ENCODE measurements around the gene CDH4.

Gene CDH4

GRCh38 chr20:61308477-61308774 is 56.4 kb downstream of the CDH4 start:
- peaks cover 0 to 10% of the 10 kb centered on the region in 2 donors for H3K9me3 ChIP-seq (ENCODE audit: control insufficient read depth in 1 of 2, low read length in 2 of 2)
- H3K4me1 ChIP-seq (ENCODE audit: control insufficient read depth in 1 of 2, insufficient read depth in 2 of 2, low read length in 2 of 2) = no peaks in the 10 kb centered on the region
- no peak overlapping the region for H3K27ac ChIP-seq (ENCODE audit: low read depth, low read length)
- H3K4me3 ChIP-seq (ENCODE audit: low read depth in 1 of 2, low read length in 2 of 2) = no peak overlapping the region
- H3K27me3 ChIP-seq (ENCODE audit: control insufficient read depth in 1 of 2, insufficient read depth in 2 of 2, low read length in 2 of 2) = no peaks in the 10 kb centered on the region
- H3K36me3 ChIP-seq (ENCODE audit: control insufficient read depth in 1 of 2, insufficient read depth in 2 of 2, low read length in 2 of 2) = no peaks in the 10 kb centered on the region
- H3K9ac ChIP-seq (ENCODE audit: low read depth in 1 of 2, low read length in 2 of 2) = no peak overlapping the region

DNA sequence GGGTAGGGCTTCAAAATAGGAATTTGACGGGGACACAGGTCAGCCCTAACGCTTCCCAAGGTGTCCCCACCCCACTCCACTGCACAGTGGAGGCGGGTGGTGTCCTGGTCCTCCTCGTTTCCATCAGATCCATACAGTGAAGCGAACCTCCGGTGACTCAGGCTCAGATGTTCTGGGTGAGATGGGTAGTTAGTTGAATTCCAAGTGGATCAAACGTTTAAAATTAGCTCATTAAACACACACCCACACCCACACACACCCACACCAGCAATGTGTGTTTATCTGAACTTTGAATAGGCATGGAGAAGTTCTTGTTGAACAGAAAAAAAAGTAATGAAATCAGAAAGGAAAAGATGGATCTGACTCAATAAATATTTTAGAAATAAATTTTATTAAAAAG is 58.9 kb downstream of the CDH4 start:
- peaks cover 0 to 10% of the 10 kb centered on the region in 2 donors for H3K9me3 ChIP-seq (ENCODE audit: control insufficient read depth in 1 of 2, low read length in 2 of 2)
- H3K4me3 ChIP-seq (ENCODE audit: low read depth in 1 of 2, low read length in 2 of 2) = no peak overlapping the region
- no peak overlapping the region for H3K9ac ChIP-seq (ENCODE audit: low read depth in 1 of 2, low read length in 2 of 2)
- no peak overlapping the region for H3K27ac ChIP-seq (ENCODE audit: low read depth, low read length)
- H3K4me1 ChIP-seq (ENCODE audit: control insufficient read depth in 1 of 2, insufficient read depth in 2 of 2, low read length in 2 of 2) = no peaks in the 10 kb centered on the region
- H3K27me3 ChIP-seq (ENCODE audit: control insufficient read depth in 1 of 2, insufficient read depth in 2 of 2, low read length in 2 of 2) = no peaks in the 10 kb centered on the region
- no peaks in the 10 kb centered on the region for H3K36me3 ChIP-seq (ENCODE audit: control insufficient read depth in 1 of 2, insufficient read depth in 2 of 2, low read length in 2 of 2)

DNA sequence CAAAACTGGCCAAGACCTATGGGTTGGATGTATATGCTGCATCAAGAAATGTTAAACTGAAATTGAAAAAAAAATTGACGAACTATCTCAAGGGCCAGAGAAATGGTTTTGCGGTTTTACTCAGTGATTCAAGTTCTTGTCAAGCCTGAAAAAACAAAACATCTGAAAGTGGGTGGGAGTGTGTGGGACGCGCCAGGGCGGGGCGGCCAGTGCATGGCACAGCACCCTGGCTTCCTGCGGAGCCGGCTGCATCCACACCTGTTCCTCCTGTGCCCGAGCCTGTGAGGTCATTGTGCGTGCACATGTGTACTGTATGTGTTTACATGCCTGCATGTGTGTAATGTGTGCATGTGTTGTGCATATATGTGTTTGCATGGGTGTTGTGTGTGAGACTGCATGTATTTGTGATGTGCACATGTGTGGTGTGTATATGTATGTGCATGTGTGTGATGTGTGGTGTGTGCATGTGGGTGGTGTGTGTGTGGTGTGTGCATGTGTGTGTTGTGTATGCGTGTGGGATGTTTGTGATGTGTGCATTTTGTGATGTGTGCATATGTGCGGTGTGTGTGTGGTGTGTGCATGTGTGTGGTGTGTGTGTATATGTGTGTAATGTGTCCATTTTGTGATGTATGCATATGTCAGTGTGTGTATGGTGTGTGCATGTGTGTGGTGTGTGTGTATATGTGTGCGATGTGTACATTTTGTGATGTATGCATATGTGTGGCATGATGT is 59.8 kb downstream of the CDH4 start:
- Histone ChIP-seq H3K4me1 (ENCODE audit: control insufficient read depth in 1 of 2, insufficient read depth in 2 of 2, low read length in 2 of 2) (no peaks in the 10 kb centered on the region), H3K9me3 (ENCODE audit: control insufficient read depth in 1 of 2, low read length in 2 of 2) (peaks cover 0 to 8% of the 10 kb centered on the region in 2 donors), H3K36me3 (ENCODE audit: control insufficient read depth in 1 of 2, insufficient read depth in 2 of 2, low read length in 2 of 2) (no peaks in the 10 kb centered on the region), H3K9ac (ENCODE audit: low read depth in 1 of 2, low read length in 2 of 2) (no peak overlapping the region), H3K27me3 (ENCODE audit: control insufficient read depth in 1 of 2, insufficient read depth in 2 of 2, low read length in 2 of 2) (no peaks in the 10 kb centered on the region), H3K27ac (ENCODE audit: low read depth, low read length) (no peak overlapping the region), H3K4me3 (ENCODE audit: low read depth in 1 of 2, low read length in 2 of 2) (no peak overlapping the region)

GRCh38 chr20:61312925-61313324 is 60.9 kb downstream of the CDH4 start:
- Histone ChIP-seq H3K4me3 (ENCODE audit: low read depth in 1 of 2, low read length in 2 of 2) (no peak overlapping the region), H3K9me3 (ENCODE audit: control insufficient read depth in 1 of 2, low read length in 2 of 2) (peaks cover 0 to 3% of the 10 kb centered on the region in 2 donors), H3K36me3 (ENCODE audit: control insufficient read depth in 1 of 2, insufficient read depth in 2 of 2, low read length in 2 of 2) (no peaks in the 10 kb centered on the region), H3K9ac (ENCODE audit: low read depth in 1 of 2, low read length in 2 of 2) (no peak overlapping the region), H3K27me3 (ENCODE audit: control insufficient read depth in 1 of 2, insufficient read depth in 2 of 2, low read length in 2 of 2) (no peaks in the 10 kb centered on the region), H3K4me1 (ENCODE audit: control insufficient read depth in 1 of 2, insufficient read depth in 2 of 2, low read length in 2 of 2) (no peaks in the 10 kb centered on the region), H3K27ac (ENCODE audit: low read depth, low read length) (no peak overlapping the region)

GRCh38 chr20:61313396-61313795 is 61.3 kb downstream of the CDH4 start:
- Histone ChIP-seq H3K27me3 (ENCODE audit: control insufficient read depth in 1 of 2, insufficient read depth in 2 of 2, low read length in 2 of 2) (no peaks in the 10 kb centered on the region), H3K4me3 (ENCODE audit: low read depth in 1 of 2, low read length in 2 of 2) (no peak overlapping the region), H3K9me3 (ENCODE audit: control insufficient read depth in 1 of 2, low read length in 2 of 2) (peaks cover 0 to 3% of the 10 kb centered on the region in 2 donors), H3K27ac (ENCODE audit: low read depth, low read length) (no peak overlapping the region), H3K4me1 (ENCODE audit: control insufficient read depth in 1 of 2, insufficient read depth in 2 of 2, low read length in 2 of 2) (no peaks in the 10 kb centered on the region), H3K9ac (ENCODE audit: low read depth in 1 of 2, low read length in 2 of 2) (no peak overlapping the region), H3K36me3 (ENCODE audit: control insufficient read depth in 1 of 2, insufficient read depth in 2 of 2, low read length in 2 of 2) (no peaks in the 10 kb centered on the region)

DNA sequence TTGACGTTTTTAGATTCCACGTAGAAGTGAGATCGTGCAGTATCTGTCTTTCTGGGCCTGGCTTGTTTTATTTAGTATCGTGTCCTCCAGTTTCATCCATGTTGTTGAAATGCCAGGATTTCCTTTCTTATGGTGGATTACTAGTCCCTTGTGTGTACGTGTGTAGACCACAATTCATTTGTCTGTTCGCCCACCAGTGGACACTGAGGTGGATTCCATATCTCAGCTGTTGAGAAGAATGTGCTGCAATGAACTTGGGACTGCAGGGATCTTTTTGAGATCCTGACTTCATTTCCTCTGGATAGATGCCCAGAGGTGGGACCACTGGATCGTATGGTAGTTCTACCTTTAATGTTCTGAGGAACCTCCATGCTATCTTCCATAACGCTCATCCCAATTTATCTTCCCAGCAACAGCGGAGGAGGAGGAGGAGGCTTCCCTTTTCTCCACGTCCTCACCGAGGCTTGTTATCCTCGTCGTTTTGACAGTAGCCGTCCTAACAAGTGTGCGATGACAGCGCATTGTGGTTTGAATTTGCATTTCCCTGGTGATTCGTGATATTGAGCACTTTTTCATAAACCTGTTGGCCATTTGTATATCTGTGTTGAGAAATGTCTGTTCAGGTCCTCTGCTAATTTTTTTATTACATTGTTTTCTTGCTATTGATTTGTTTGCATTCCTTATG is 62.4 kb downstream of the CDH4 start:
- no peak overlapping the region for H3K9ac ChIP-seq (ENCODE audit: low read depth in 1 of 2, low read length in 2 of 2)
- no peak overlapping the region for H3K4me3 ChIP-seq (ENCODE audit: low read depth in 1 of 2, low read length in 2 of 2)
- no peak overlapping the region for H3K27ac ChIP-seq (ENCODE audit: low read depth, low read length)
- H3K9me3 ChIP-seq (ENCODE audit: control insufficient read depth in 1 of 2, low read length in 2 of 2) = peaks cover 0 to 3% of the 10 kb centered on the region in 2 donors
- no peaks in the 10 kb centered on the region for H3K36me3 ChIP-seq (ENCODE audit: control insufficient read depth in 1 of 2, insufficient read depth in 2 of 2, low read length in 2 of 2)
- H3K4me1 ChIP-seq (ENCODE audit: control insufficient read depth in 1 of 2, insufficient read depth in 2 of 2, low read length in 2 of 2) = no peaks in the 10 kb centered on the region
- H3K27me3 ChIP-seq (ENCODE audit: control insufficient read depth in 1 of 2, insufficient read depth in 2 of 2, low read length in 2 of 2) = no peaks in the 10 kb centered on the region

DNA sequence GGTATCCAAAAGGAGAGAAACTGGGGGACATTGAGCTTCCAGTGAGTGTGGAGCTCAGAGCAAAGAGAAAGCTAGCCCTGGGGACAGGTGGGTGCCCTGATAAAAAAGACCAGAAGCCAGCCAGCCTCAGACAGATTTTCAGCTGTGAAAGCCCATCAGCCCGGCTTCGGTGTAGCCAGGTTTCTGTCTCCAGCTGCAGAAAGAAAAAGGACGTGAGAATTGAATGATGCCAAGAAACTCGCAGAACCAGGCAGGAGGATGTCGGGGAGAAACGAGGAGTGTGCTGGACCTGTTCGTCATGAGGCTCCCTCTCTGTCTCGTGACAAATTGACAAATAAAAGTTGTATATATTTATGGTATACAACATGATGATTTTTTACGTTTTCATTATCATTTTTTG is 63.3 kb downstream of the CDH4 start:
- Histone ChIP-seq H3K4me1 (ENCODE audit: control insufficient read depth in 1 of 2, insufficient read depth in 2 of 2, low read length in 2 of 2) (no peaks in the 10 kb centered on the region), H3K9me3 (ENCODE audit: control insufficient read depth in 1 of 2, low read length in 2 of 2) (peaks cover 0 to 3% of the 10 kb centered on the region in 2 donors), H3K27me3 (ENCODE audit: control insufficient read depth in 1 of 2, insufficient read depth in 2 of 2, low read length in 2 of 2) (no peaks in the 10 kb centered on the region), H3K9ac (ENCODE audit: low read depth in 1 of 2, low read length in 2 of 2) (no peak overlapping the region), H3K27ac (ENCODE audit: low read depth, low read length) (no peak overlapping the region), H3K4me3 (ENCODE audit: low read depth in 1 of 2, low read length in 2 of 2) (no peak overlapping the region), H3K36me3 (ENCODE audit: control insufficient read depth in 1 of 2, insufficient read depth in 2 of 2, low read length in 2 of 2) (no peaks in the 10 kb centered on the region)

GRCh38 chr20:61316346-61316745 is 64.3 kb downstream of the CDH4 start:
- peaks cover 0 to 3% of the 10 kb centered on the region in 2 donors for H3K9me3 ChIP-seq (ENCODE audit: control insufficient read depth in 1 of 2, low read length in 2 of 2)
- no peak overlapping the region for H3K27ac ChIP-seq (ENCODE audit: low read depth, low read length)
- no peak overlapping the region for H3K9ac ChIP-seq (ENCODE audit: low read depth in 1 of 2, low read length in 2 of 2)

DNA sequence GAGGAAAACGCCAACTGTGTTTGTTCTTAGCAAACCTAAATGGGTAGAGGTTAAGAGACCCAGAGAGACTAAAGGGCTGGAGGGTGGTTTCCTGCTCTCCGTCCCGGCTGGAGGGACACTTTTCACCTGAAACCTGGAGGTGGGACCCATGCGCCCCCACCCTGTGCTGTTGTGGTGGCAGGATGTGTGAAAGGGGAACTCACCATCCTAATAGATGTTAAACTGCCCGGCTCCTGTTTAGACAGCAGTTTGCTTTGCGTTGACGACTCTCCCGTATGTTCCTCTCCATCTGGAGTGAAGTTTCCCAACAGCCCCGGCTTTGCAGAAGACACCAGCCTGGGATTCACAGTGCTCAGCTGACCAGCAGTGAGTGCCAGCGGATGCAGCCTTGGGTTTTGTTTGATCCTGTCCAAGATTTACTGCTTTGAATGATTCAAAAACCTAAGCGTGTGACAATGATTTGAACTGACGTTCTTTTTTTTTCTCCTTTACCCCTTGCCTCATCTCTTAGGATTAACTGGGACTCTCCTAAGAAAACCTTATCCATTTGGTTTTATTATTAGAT is 66.0 kb downstream of the CDH4 start:
- no peaks in the 10 kb centered on the region for H3K36me3 ChIP-seq (ENCODE audit: control insufficient read depth in 1 of 2, insufficient read depth in 2 of 2, low read length in 2 of 2)
- no peaks in the 10 kb centered on the region for H3K9me3 ChIP-seq (ENCODE audit: control insufficient read depth in 1 of 2, low read length in 2 of 2)
- no peaks in the 10 kb centered on the region for H3K4me1 ChIP-seq (ENCODE audit: control insufficient read depth in 1 of 2, insufficient read depth in 2 of 2, low read length in 2 of 2)
- no peaks in the 10 kb centered on the region for H3K27me3 ChIP-seq (ENCODE audit: control insufficient read depth in 1 of 2, insufficient read depth in 2 of 2, low read length in 2 of 2)
- no peak overlapping the region for H3K27ac ChIP-seq (ENCODE audit: low read depth, low read length)
- no peak overlapping the region for H3K9ac ChIP-seq (ENCODE audit: low read depth in 1 of 2, low read length in 2 of 2)
- H3K4me3 ChIP-seq (ENCODE audit: low read depth in 1 of 2, low read length in 2 of 2) = no peak overlapping the region

More at GRCh38 chr20:61316346-61316745, 64.3 kb downstream of the CDH4 start:
- Histone ChIP-seq H3K36me3 (ENCODE audit: control insufficient read depth in 1 of 2, insufficient read depth in 2 of 2, low read length in 2 of 2) (no peaks in the 10 kb centered on the region), H3K4me1 (ENCODE audit: control insufficient read depth in 1 of 2, insufficient read depth in 2 of 2, low read length in 2 of 2) (no peaks in the 10 kb centered on the region), H3K4me3 (ENCODE audit: low read depth in 1 of 2, low read length in 2 of 2) (no peak overlapping the region), H3K27me3 (ENCODE audit: control insufficient read depth in 1 of 2, insufficient read depth in 2 of 2, low read length in 2 of 2) (no peaks in the 10 kb centered on the region)

GRCh38 chr20:61320691-61321425 is 68.8 kb downstream of the CDH4 start:
- H3K27ac ChIP-seq (ENCODE audit: low read depth, low read length) = no peak overlapping the region
- no peaks in the 10 kb centered on the region for H3K27me3 ChIP-seq (ENCODE audit: control insufficient read depth in 1 of 2, insufficient read depth in 2 of 2, low read length in 2 of 2)
- no peaks in the 10 kb centered on the region for H3K36me3 ChIP-seq (ENCODE audit: control insufficient read depth in 1 of 2, insufficient read depth in 2 of 2, low read length in 2 of 2)
- H3K9me3 ChIP-seq (ENCODE audit: control insufficient read depth in 1 of 2, low read length in 2 of 2) = no peaks in the 10 kb centered on the region
- no peaks in the 10 kb centered on the region for H3K4me1 ChIP-seq (ENCODE audit: control insufficient read depth in 1 of 2, insufficient read depth in 2 of 2, low read length in 2 of 2)
- no peak overlapping the region for H3K9ac ChIP-seq (ENCODE audit: low read depth in 1 of 2, low read length in 2 of 2)
- H3K4me3 ChIP-seq (ENCODE audit: low read depth in 1 of 2, low read length in 2 of 2) = no peak overlapping the region
